Brain microvascular endothelial cell (primary cell): ENCODE data around the gene CDK5RAP3.
A peak's percentile ranks its signal among the peaks of the same experiment; 100 is the strongest.
"Not testable (repeated sequence)": the region's sequence is repeated elsewhere in the genome, so short reads cannot be mapped to it uniquely, and the experiment has no call there.

Source experiments
- DNase-seq: peaks from one replicate; pipeline ENCODE4 v3.0.0-alpha.2; 2020
- H3K27ac ChIP-seq: fragments of 250-450 bp; sonication (Bioruptor Pico); 2 replicates; pipeline ENCODE4 v1.5.1; 2020; ENCODE audit warnings: mild to moderate bottlenecking, moderate library complexity
- H3K27me3 ChIP-seq: fragments of 250-450 bp; sonication (Bioruptor Pico); replicated peaks from 2 replicates; pipeline ENCODE4 v1.5.1; 2020; ENCODE audit warnings: mild to moderate bottlenecking
- H3K36me3 ChIP-seq: fragments of 250-450 bp; sonication (Bioruptor Pico); replicated peaks from 2 replicates; pipeline ENCODE4 v1.5.1; 2020; ENCODE audit warnings: mild to moderate bottlenecking
- H3K4me3 ChIP-seq: 2 replicates; pipeline ENCODE4 v1.5.1; 2011; ENCODE audit warnings: low read depth, mild to moderate bottlenecking, control low read depth, low read length, moderate library complexity
- in situ Hi-C: cut with HindIII; loops from 2 replicates; pipeline ENCODE4 v1.10.0; 2017; ENCODE audit warnings: low sequenced_read_pairs, low pct_ligation_motif_present
- TF ChIP-seq, protein P1 (sequence below): IDR thresholded peaks from 2 replicates; pipeline ENCODE4 v1.5.1; 2011; ENCODE audit warnings: low read depth, mild to moderate bottlenecking, moderate library complexity, low read length, control low read depth, inconsistent platforms; ENCODE audit errors: missing control alignments

Gene CDK5RAP3

DNA sequence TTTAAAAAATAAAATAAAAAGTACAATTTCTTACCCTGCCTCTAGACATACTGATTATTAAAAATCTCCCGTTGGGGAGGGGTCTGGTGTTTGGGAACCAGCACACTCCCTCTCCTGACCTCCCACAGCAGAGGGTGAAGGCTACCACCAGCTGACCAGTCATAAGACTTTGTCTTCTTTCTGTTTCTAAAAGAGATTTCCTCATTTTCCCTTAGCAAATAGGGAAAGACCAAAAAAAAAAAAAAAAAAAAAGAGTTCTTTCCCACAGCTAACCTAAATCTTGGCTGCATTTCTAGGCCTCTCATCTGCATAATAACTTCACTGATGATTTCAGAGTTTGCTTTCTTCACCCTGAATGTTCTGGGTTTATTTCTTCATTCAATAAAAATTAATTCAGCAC lies 30.3 kb downstream of the CDK5RAP3 start:
- in situ Hi-C loops: no loop called here
- Histone ChIP-seq H3K27me3 (no peaks in the 10 kb centered on the region), H3K4me3 (no peak overlapping the region), H3K27ac (no peak overlapping the region), H3K36me3 (no peaks in the 10 kb centered on the region)
- no peak for DNase-seq
- TF ChIP-seq, protein P1, sequence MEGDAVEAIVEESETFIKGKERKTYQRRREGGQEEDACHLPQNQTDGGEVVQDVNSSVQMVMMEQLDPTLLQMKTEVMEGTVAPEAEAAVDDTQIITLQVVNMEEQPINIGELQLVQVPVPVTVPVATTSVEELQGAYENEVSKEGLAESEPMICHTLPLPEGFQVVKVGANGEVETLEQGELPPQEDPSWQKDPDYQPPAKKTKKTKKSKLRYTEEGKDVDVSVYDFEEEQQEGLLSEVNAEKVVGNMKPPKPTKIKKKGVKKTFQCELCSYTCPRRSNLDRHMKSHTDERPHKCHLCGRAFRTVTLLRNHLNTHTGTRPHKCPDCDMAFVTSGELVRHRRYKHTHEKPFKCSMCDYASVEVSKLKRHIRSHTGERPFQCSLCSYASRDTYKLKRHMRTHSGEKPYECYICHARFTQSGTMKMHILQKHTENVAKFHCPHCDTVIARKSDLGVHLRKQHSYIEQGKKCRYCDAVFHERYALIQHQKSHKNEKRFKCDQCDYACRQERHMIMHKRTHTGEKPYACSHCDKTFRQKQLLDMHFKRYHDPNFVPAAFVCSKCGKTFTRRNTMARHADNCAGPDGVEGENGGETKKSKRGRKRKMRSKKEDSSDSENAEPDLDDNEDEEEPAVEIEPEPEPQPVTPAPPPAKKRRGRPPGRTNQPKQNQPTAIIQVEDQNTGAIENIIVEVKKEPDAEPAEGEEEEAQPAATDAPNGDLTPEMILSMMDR: no peak

DNA sequence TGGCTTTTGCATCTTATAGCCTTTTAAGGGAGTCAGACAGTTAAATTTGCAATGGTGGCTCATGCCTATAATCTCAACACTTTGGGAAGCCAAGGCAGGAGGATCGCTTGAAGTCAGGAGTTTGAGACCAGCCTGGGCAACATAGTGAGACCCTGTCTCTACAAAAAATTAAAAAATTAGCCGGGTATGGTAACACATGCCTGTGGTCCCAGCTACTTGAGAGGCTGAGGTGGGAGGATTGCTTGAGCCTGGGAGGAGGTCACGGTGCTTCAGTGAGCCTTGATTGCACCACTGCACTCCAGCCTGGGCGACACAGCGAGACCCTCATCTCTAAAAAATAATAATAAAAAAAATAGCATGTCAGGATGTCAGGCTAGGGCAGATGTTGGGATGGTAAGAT lies 30.7 kb downstream of the CDK5RAP3 start:
- H3K27me3 ChIP-seq, H3K27ac ChIP-seq, in situ Hi-C loops, DNase-seq, H3K4me3 ChIP-seq, H3K36me3 ChIP-seq: not testable (repeated sequence)

DNA sequence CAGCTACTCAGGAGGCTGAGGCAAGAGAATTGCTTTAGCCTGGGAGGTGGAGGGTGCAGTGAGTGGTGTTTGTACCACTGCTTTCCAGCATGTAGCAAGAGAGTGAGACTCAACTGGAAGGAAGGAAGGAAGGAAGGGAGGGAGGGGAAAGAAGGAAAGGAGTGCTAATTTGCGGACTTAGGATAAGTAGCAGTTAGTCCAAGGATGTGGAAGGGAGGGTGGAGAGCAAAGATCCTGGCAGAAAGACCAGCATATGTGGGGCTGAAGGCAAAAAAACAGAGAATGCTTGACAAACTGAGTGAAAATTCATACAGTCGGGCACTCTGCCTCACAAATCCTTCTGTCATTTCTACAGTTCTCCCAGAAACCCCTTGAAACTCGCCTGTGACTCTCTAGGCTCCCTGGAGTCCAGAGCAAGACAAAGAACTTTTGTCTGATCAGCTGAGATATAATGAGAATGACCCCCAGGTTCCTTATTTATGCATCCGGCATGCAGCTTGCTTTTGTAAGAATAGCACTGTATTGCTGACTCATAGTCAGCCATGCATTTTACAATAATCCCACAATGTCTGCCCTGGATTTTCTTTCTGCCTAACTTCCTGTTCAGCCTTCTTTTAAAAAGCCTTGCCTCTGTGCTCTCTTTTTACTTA lies 31.5 kb downstream of the CDK5RAP3 start:
- peak; percentile 64 for DNase-seq
- Histone ChIP-seq H3K4me3 (no peak overlapping the region), H3K27me3 (no peaks in the 10 kb centered on the region), H3K27ac (peak overlapping the region; percentile 90), H3K36me3 (no peaks in the 10 kb centered on the region)
- in situ Hi-C loops: no loop called here
- TF ChIP-seq, protein P1: no peak

GRCh38 chr17:48002916-48003416 lies 32.1 kb downstream of the CDK5RAP3 start:
- peak; percentile 21 for DNase-seq
- TF ChIP-seq, protein P1: no peak
- Histone ChIP-seq H3K36me3 (no peaks in the 10 kb centered on the region), H3K4me3 (no peak overlapping the region), H3K27ac (peak overlapping the region; percentile 90), H3K27me3 (no peaks in the 10 kb centered on the region)
- in situ Hi-C loops: no loop called here

GRCh38 chr17:48003417-48004151 lies 32.7 kb downstream of the CDK5RAP3 start:
- Histone ChIP-seq H3K27ac (peak overlapping the region; percentile 90), H3K4me3 (no peak overlapping the region), H3K27me3 (no peaks in the 10 kb centered on the region), H3K36me3 (no peaks in the 10 kb centered on the region)
- in situ Hi-C loops: no loop called here
- TF ChIP-seq, protein P1: peak; percentile 20
- DNase-seq: no peak

GRCh38 chr17:48004983-48005382 lies 34.1 kb downstream of the CDK5RAP3 start:
- H3K36me3 ChIP-seq: no peaks in the 10 kb centered on the region
- no peak overlapping the region for H3K4me3 ChIP-seq
- H3K27me3 ChIP-seq: no peaks in the 10 kb centered on the region
- in situ Hi-C loops: no loop called here
- TF ChIP-seq, protein P1: no peak
- H3K27ac ChIP-seq: no peak overlapping the region
- DNase-seq: no peak
